GM23248 (cell line): Measurements from ENCODE around the gene MBTPS1. TPM values are rescaled to one million over a fixed set of nuclear protein-coding genes. Genes with fewer than 3 reads are reported as not detected.

Experiments used
- DNase-seq: peaks from one replicate; pipeline ENCODE4 v3.0.0-alpha.2; 2015
- H2AFZ ChIP-seq: fragments of 200-600 bp; sonication (generic); 2 replicates; pipeline ENCODE4 v1.6.1; 2016; ENCODE audit warnings: antibody characterized with exemption
- H3F3A ChIP-seq: fragments of 200-600 bp; sonication (generic); 2 replicates; pipeline ENCODE4 v1.6.1; 2016; ENCODE audit warnings: mild to moderate bottlenecking, antibody characterized with exemption, mixed run types; ENCODE audit not compliant: insufficient read depth
- H3K27ac ChIP-seq: fragments of 200-600 bp; sonication (generic); 2 replicates; pipeline ENCODE4 v1.5.1; 2016; ENCODE audit warnings: mild to moderate bottlenecking
- H3K27me3 ChIP-seq: fragments of 200-600 bp; sonication (generic); replicated peaks from 2 replicates; pipeline ENCODE4 v1.6.1; 2016; ENCODE audit warnings: mild to moderate bottlenecking; ENCODE audit not compliant: insufficient read depth
- H3K36me3 ChIP-seq: fragments of 200-600 bp; sonication (generic); 2 replicates; pipeline ENCODE4 v1.6.1; 2016; ENCODE audit warnings: low read depth, mild to moderate bottlenecking
- H3K4me1 ChIP-seq: fragments of 200-600 bp; sonication (generic); 2 replicates; pipeline ENCODE4 v1.6.1; 2016; ENCODE audit warnings: mild to moderate bottlenecking; ENCODE audit not compliant: insufficient read depth
- H3K4me2 ChIP-seq: fragments of 200-600 bp; sonication (generic); one replicate; pipeline ENCODE4 v1.6.1; 2016; ENCODE audit warnings: mild to moderate bottlenecking; ENCODE audit not compliant: unreplicated experiment
- H3K4me3 ChIP-seq: fragments of 200-600 bp; sonication (generic); 2 replicates; pipeline ENCODE4 v1.5.1; 2016; ENCODE audit warnings: mild to moderate bottlenecking
- H3K79me2 ChIP-seq: fragments of 200-600 bp; sonication (generic); 2 replicates; pipeline ENCODE4 v1.6.1; 2016; ENCODE audit warnings: mild to moderate bottlenecking; ENCODE audit not compliant: insufficient read depth
- H3K9ac ChIP-seq: fragments of 200-600 bp; sonication (generic); 2 replicates; pipeline ENCODE4 v1.6.1; 2016; ENCODE audit warnings: mild to moderate bottlenecking
- H3K9me2 ChIP-seq: fragments of 200-600 bp; sonication (generic); 2 replicates; pipeline ENCODE4 v1.6.1; 2016; ENCODE audit warnings: mixed run types, mild to moderate bottlenecking, moderate library complexity; ENCODE audit not compliant: insufficient read depth
- H3K9me3 ChIP-seq: fragments of 200-600 bp; sonication (generic); one replicate; pipeline ENCODE4 v1.6.1; 2017; ENCODE audit warnings: low read depth
- H4K20me1 ChIP-seq: fragments of 200-600 bp; sonication (generic); 2 replicates; pipeline ENCODE4 v1.6.0; 2016; ENCODE audit not compliant: insufficient read depth
- EZH2 ChIP-seq: fragments of 200-600 bp; sonication (generic); IDR thresholded peaks from 2 replicates; pipeline ENCODE4 v1.6.1; 2018; ENCODE audit warnings: antibody characterized with exemption, mild to moderate bottlenecking; ENCODE audit not compliant: insufficient read depth, poor library complexity, severe bottlenecking
- EZH2phosphoT487 ChIP-seq: fragments of 200-600 bp; sonication (generic); IDR thresholded peaks from 2 replicates; pipeline ENCODE4 v1.6.1; 2018; ENCODE audit warnings: antibody characterized with exemption, moderate library complexity, mild to moderate bottlenecking, low read depth; ENCODE audit not compliant: insufficient read depth
- WGBS, 2 experiments: methylation state at CpG; one replicate each; pipeline ENCODE4 v1.1.6; 2015 to 2017; ENCODE audit warnings: low lambda C conversion rate in 2 of 2, low coverage in 1 of 2; ENCODE audit errors: missing lambda C conversion rate in 2 of 2; 5-methylcytosine and 5-hydroxymethylcytosine counted together
- in situ Hi-C: fragments of 300-500 bp; cut with MboI; formaldehyde crosslinking; loops from 2 replicates; pipeline ENCODE4 v1.15.0; 2020
- polyA plus RNA-seq: library from polyadenylated mRNA; unstranded; fragments of >200 nt; fragmentation: Nextera tagmentation; extraction: Ambion mirVana; gene quantifications from 2 replicates; pipeline ENCODE4 v1.2.1, GENCODE V29; 2016
- total RNA-seq: library from RNA; depleted of rRNA; stranded (reverse); fragments of >200 nt; shearing (Covaris generic); gene quantifications from 2 replicates; pipeline ENCODE4 v1.2.3, GENCODE V29; 2014

The MBTPS1 gene
- total and polyA plus RNA-seq, 2 experiments from 2014 or later: 84.0 to 95.7 TPM

GRCh38 chr16:84067640-84068039 lies 49.1 kb downstream of the MBTPS1 start:
- no peak for TF ChIP-seq EZH2
- no peak for TF ChIP-seq EZH2phosphoT487
- H3F3A ChIP-seq: 0 out of 2 replicates have a peak, but pooled peaks cover 9% of the 10 kb centered on the region
- H3K79me2 ChIP-seq: no peaks in the 10 kb centered on the region
- no peak overlapping the region for H3K27ac ChIP-seq
- in situ Hi-C loops: no loop called here
- H3K4me1 ChIP-seq: no peaks in the 10 kb centered on the region
- H3K9me3 ChIP-seq: no peaks in the 10 kb centered on the region
- no peak overlapping the region for H2AFZ ChIP-seq
- peaks cover 60% of the 10 kb centered on the region for H3K36me3 ChIP-seq
- no peaks in the 10 kb centered on the region for H3K9me2 ChIP-seq
- H3K27me3 ChIP-seq: no peaks in the 10 kb centered on the region
- H3K4me3 ChIP-seq: no peak overlapping the region
- no peak for DNase-seq
- H3K4me2 ChIP-seq: no peak overlapping the region
- no peaks in the 10 kb centered on the region for H4K20me1 ChIP-seq
- no peak overlapping the region for H3K9ac ChIP-seq
- WGBS, 2 experiments: 90 to 91% methylated on average over 9 of the region's 9 CpGs

GRCh38 chr16:84065536-84066132 lies 51.1 kb downstream of the MBTPS1 start:
- no peak for TF ChIP-seq EZH2
- no peak for TF ChIP-seq EZH2phosphoT487
- H3K27me3 ChIP-seq: no peaks in the 10 kb centered on the region
- no peak overlapping the region for H3K9ac ChIP-seq
- no peak overlapping the region for H3K4me2 ChIP-seq
- H4K20me1 ChIP-seq: no peaks in the 10 kb centered on the region
- DNase-seq: peak; percentile 79
- H2AFZ ChIP-seq: no peak overlapping the region
- H3K36me3 ChIP-seq: peaks cover 64% of the 10 kb centered on the region
- H3K27ac ChIP-seq: no peak overlapping the region
- H3K9me3 ChIP-seq: no peaks in the 10 kb centered on the region
- in situ Hi-C loops: no loop called here
- no peaks in the 10 kb centered on the region for H3K4me1 ChIP-seq
- no peaks in the 10 kb centered on the region for H3K9me2 ChIP-seq
- H3F3A ChIP-seq: 0 out of 2 replicates have a peak, but pooled peaks cover 9% of the 10 kb centered on the region
- 32 to 34% methylated on average over 12 of the region's 12 CpGs for WGBS, 2 experiments
- no peaks in the 10 kb centered on the region for H3K79me2 ChIP-seq
- H3K4me3 ChIP-seq: no peak overlapping the region

DNA sequence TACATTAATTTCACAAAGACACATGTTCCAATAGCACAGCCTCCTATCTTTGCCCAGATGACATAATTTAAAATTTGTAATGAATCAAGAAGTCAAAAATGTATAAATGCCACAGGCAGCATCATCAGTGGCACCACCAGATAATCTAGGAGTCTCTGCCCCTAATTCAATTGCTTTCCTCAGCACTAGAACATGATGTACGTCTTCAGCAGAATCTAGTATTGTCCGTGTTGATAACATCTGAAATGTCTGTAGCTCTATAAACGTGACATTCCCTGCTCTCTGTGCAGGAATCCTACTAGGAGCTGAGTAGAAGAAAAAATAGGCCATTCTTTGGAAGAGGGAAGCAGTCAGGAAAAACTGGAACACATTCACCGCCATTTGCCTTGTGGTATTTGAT lies 52.8 kb downstream of the MBTPS1 start:
- TF ChIP-seq EZH2 (no peak), EZH2phosphoT487 (no peak)
- H3K27ac ChIP-seq: no peak overlapping the region
- H3K4me3 ChIP-seq: no peak overlapping the region
- H3K27me3 ChIP-seq: no peaks in the 10 kb centered on the region
- H3K79me2 ChIP-seq: no peaks in the 10 kb centered on the region
- H3K9ac ChIP-seq: no peak overlapping the region
- H3K9me2 ChIP-seq: no peaks in the 10 kb centered on the region
- H3K36me3 ChIP-seq: peaks cover 53% of the 10 kb centered on the region
- no peak overlapping the region for H2AFZ ChIP-seq
- no peaks in the 10 kb centered on the region for H4K20me1 ChIP-seq
- in situ Hi-C loops: no loop called here
- H3F3A ChIP-seq: 0 out of 2 replicates have a peak, but pooled peaks cover 9% of the 10 kb centered on the region
- no peak overlapping the region for H3K4me2 ChIP-seq
- DNase-seq: no peak
- H3K9me3 ChIP-seq: no peaks in the 10 kb centered on the region
- WGBS, 2 experiments: 86 to 93% methylated on average over 4 of the region's 4 CpGs
- H3K4me1 ChIP-seq: no peaks in the 10 kb centered on the region

DNA sequence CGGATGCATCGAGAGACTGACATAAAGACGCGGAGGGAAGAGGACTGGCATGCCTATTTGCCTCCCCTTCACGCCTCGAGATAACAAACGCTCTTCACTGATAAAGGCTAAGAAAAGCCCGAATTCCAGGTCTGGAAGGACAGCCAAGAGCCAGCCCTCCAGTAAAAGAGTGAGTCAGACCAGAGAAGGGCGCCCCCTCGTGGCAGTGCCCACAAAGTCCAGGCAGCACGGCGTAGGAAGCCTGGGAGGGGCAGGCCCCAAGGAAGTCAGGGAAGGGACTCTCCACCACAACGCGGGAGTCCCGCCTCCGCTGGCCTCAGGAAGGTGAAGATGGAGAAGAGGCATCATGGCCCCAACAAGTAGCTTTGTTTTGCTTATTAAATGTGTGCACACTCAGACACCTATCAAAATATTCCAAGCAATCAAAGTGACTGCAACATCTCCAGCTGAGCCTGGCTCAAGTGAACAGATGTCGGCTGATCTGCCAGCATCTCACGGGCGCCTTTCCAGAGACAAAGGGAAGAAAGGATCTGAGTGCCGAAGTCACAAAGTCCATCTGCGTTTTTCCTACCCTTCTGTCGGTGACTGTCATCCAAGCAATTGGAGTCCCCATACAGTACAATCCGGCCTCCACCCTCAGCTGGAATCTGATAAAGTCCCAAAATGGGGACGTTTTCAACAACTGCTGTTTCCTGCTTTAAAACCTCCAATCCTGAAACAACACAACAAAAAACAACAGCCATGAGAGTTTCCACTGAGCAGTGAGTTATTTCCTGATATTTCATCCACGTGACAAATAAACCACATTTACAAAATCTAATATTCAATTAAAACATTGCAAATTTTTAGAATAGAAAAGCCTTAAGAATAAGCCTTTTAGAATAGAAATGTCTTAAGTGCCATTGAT lies 53.8 kb downstream of the MBTPS1 start:
- H3K9ac ChIP-seq: no peak overlapping the region
- H3K4me1 ChIP-seq: no peaks in the 10 kb centered on the region
- no peak overlapping the region for H3K4me2 ChIP-seq
- no peaks in the 10 kb centered on the region for H3K9me3 ChIP-seq
- no peak overlapping the region for H3K4me3 ChIP-seq
- H3K79me2 ChIP-seq: no peaks in the 10 kb centered on the region
- H3K9me2 ChIP-seq: no peaks in the 10 kb centered on the region
- WGBS, 2 experiments: 36 to 37% methylated on average over 25 of the region's 25 CpGs
- no peaks in the 10 kb centered on the region for H4K20me1 ChIP-seq
- no peak for TF ChIP-seq EZH2phosphoT487
- peak; percentile 81 for DNase-seq
- H2AFZ ChIP-seq: no peak overlapping the region
- in situ Hi-C loops: no loop called here
- H3K27me3 ChIP-seq: no peaks in the 10 kb centered on the region
- no peak overlapping the region for H3K27ac ChIP-seq
- H3F3A ChIP-seq: 0 out of 2 replicates have a peak, but pooled peaks cover 9% of the 10 kb centered on the region
- peaks cover 48% of the 10 kb centered on the region for H3K36me3 ChIP-seq
